CD4-positive, alpha-beta memory T cell (primary cell): ENCODE measurements around the gene CCDC13. TPM values are rescaled to one million over a fixed set of nuclear protein-coding genes. Genes with fewer than 3 reads are reported as not detected.
A peak's percentile ranks its signal among the peaks of the same experiment; 100 is the strongest.

Source experiments
- CTCF ChIA-PET: fragments of 350-600 bp; sonication (Branson Sonifier 250); formaldehyde crosslinking; loops from one replicate; lab custom pipeline; 2021; ENCODE audit warnings: inconsistent platforms; ENCODE audit not compliant: partially characterized antibody; lab: Charles Lee
- POLR2A ChIA-PET: fragments of 350-600 bp; sonication (Branson Sonifier 250); formaldehyde crosslinking; loops from one replicate; lab custom pipeline; 2021; ENCODE audit not compliant: partially characterized antibody; lab: Charles Lee
- DNase-seq, 5 donors: peaks; one replicate each; pipeline versions ENCODE4 v3.0.0 to v3.0.0-alpha.2; 2020 to 2022; ENCODE audit warnings: mixed read lengths in 1 of 5
- H3K27ac ChIP-seq: one replicate; pipeline ENCODE4 v1.7.0; 2013; ENCODE audit warnings: low read depth, low read length
- H3K27me3 ChIP-seq: 2 replicates; pipeline ENCODE4 v1.7.0; 2013; ENCODE audit warnings: mild to moderate bottlenecking, low read length, moderate library complexity; ENCODE audit not compliant: insufficient read depth
- H3K36me3 ChIP-seq: 2 replicates; pipeline ENCODE4 v1.7.0; 2013; ENCODE audit warnings: mild to moderate bottlenecking, low read length, moderate library complexity; ENCODE audit not compliant: insufficient read depth
- H3K4me1 ChIP-seq: 2 replicates; pipeline ENCODE4 v1.7.0; 2013; ENCODE audit warnings: mild to moderate bottlenecking, low read length, moderate library complexity; ENCODE audit not compliant: insufficient read depth
- H3K4me3 ChIP-seq, 2 donors: one replicate each; pipeline ENCODE4 v1.7.0; 2013; ENCODE audit warnings: low read length in 2 of 2, mild to moderate bottlenecking in 1 of 2
- H3K9me3 ChIP-seq, 2 donors: one replicate each; pipeline ENCODE4 v1.7.0; 2013; ENCODE audit warnings: low read length in 2 of 2, control low read depth in 1 of 2; ENCODE audit not compliant: control insufficient read depth in 1 of 2
- H3K27ac Mint-ChIP-seq, 7 donors: one replicate each; pipeline ENCODE4 v1.8.0; 2020 to 2021; ENCODE audit warnings: mixed read lengths in 7 of 7, mild to moderate bottlenecking in 6 of 7, inconsistent platforms in 3 of 7, moderate library complexity in 3 of 7
- H3K27me3 Mint-ChIP-seq, 2 donors: one replicate each; pipeline ENCODE4 v1.8.0; 2020 to 2021; ENCODE audit warnings: mixed read lengths in 2 of 2
- H3K36me3 Mint-ChIP-seq, 2 donors: one replicate each; pipeline ENCODE4 v1.8.0; 2020 to 2021; ENCODE audit warnings: mixed read lengths in 2 of 2, inconsistent platforms in 1 of 2, mild to moderate bottlenecking in 1 of 2
- H3K4me1 Mint-ChIP-seq, 4 donors: one replicate each; pipeline ENCODE4 v1.8.0; 2020 to 2021; ENCODE audit warnings: mixed read lengths in 4 of 4, mild to moderate bottlenecking in 1 of 4
- H3K4me3 Mint-ChIP-seq, 8 donors: one replicate each; pipeline ENCODE4 v1.8.0; 2020 to 2021; ENCODE audit warnings: mixed read lengths in 8 of 8, mild to moderate bottlenecking in 7 of 8, moderate library complexity in 6 of 8, inconsistent platforms in 3 of 8
- H3K9me3 Mint-ChIP-seq, 8 donors: one replicate each; pipeline ENCODE4 v1.8.0; 2020 to 2021; ENCODE audit warnings: mixed read lengths in 8 of 8, mild to moderate bottlenecking in 5 of 8, inconsistent platforms in 3 of 8, moderate library complexity in 1 of 8
- intact Hi-C: fragments of 100-400 bp; cut with micrococcal nuclease; formaldehyde crosslinking; loops from one replicate; pipeline ENCODE4 v1.15.1; 2023
- polyA plus RNA-seq, 2 donors: library from polyadenylated mRNA; unstranded; fragments of 300-500 nt; fragmentation: Illumina TruSeq; gene quantifications; one replicate each; pipeline ENCODE4 v1.2.3, GENCODE V29; 2021
- total RNA-seq, 2 experiments: library from RNA; stranded (reverse); gene quantifications; one replicate each; pipeline ENCODE4 v1.2.3, GENCODE V29; 2021

CCDC13 gene
- total and polyA plus RNA-seq, 4 experiments from 2014 or later = 0.15 to 0.96 (median 0.49) TPM

DNA sequence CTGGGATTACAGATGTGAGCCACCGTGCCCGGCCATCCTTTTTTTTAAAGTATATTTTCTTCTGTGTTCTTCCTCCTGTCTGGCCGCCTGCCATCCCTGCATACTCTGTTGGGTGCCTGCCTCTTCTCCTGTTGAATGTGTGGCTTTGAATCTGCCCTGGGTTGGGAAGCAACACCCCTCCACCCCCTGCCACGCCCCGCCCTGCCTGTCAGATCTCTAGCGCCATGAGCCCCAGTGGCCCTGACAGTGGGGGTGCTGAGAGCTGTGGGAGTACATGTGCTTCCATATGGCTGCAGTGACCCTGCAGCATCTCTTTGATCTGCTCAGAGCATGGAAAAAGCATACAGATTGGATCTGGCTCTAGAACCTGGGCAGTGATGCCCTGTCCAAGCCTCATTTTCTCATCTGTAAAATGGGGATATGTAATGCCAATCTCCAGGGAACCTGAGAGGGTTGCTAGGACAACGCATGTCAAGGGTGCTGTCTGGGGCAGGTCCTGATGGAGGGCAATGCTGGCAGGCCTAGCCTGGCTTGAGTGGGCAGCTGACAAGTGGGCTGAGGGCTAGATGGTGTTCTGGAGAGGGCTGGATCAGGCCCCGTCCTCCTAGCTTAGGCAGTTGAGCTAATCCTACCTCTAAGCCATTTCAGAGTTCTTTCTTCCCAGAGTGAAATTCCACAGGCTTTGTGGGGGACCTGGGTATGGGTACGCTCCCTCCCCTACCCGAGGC lies 23.9 kb downstream of the CCDC13 start:
- H3K27me3 ChIP-seq = no peaks in the 10 kb centered on the region
- no peaks in the 10 kb centered on the region for H3K36me3 ChIP-seq
- Mint-ChIP-seq H3K36me3 (no peaks in the 10 kb centered on the region), H3K9me3 (no peaks in the 10 kb centered on the region), H3K4me1 (peaks cover 22 to 45% (median 33%) of the 10 kb centered on the region in 4 donors), H3K4me3 (peak overlapping the region in 3 of 8 donors; percentile 32 to 62 (median 46)), H3K27me3 (no peaks in the 10 kb centered on the region), H3K27ac (peak overlapping the region in 5 of 7 donors; percentile 21 to 91 (median 83))
- no peak overlapping the region for H3K4me3 ChIP-seq
- H3K9me3 ChIP-seq = no peaks in the 10 kb centered on the region
- POLR2A ChIA-PET = no interaction called here
- intact Hi-C loops = loop anchor here (10.0 kb wide), 1 partner anchor 94 kb away; the partner anchor contains the start of gene ZBTB47
- H3K27ac ChIP-seq = no peak overlapping the region
- H3K4me1 ChIP-seq = peaks cover 24% of the 10 kb centered on the region
- CTCF ChIA-PET = interaction anchor here (1.2 kb wide), 1 partner anchor 247 kb away, joined by 3 read pairs; the partner anchor contains the start of gene VIPR1
- DNase-seq = no peak

DNA sequence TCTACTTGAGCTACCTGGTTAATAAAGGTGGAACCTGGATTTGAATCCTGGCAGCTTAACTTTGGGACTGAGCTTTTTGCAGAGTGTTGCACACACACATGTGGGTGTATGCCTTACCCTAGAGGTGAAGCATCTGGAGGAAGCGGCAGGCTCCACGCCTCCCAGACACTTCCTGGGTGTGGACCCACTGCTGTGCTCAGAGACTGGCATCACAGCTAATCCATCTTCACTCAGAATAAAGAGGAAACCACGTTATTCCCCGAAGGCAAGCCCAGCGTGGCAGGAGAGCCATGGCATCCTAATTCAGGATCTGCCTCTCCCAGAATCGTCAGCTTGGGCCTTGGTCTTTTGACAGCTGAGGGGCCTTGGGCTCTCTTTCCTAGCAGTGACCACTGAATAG lies 25.5 kb downstream of the CCDC13 start:
- H3K9me3 ChIP-seq = no peaks in the 10 kb centered on the region
- Mint-ChIP-seq H3K27me3 (no peaks in the 10 kb centered on the region), H3K27ac (peak overlapping the region in 6 of 7 donors; percentile 68 to 90 (median 84)), H3K9me3 (no peaks in the 10 kb centered on the region), H3K36me3 (no peaks in the 10 kb centered on the region), H3K4me1 (peaks cover 22 to 50% (median 36%) of the 10 kb centered on the region in 4 donors), H3K4me3 (peak overlapping the region in 7 of 8 donors; percentile 53 to 78 (median 69))
- ChIA-PET CTCF (interaction anchor here (1.0 to 8.9 kb wide), 6 partner anchors 9 to 208 kb away, joined by 3 to 76 read pairs (median 4); partner anchors contain the start of gene SEC22C), POLR2A (interaction anchor here (2.1 kb wide), 2 partner anchors 165 to 245 kb away, joined by 8 to 9 read pairs; partner anchors contain the start of gene VIPR1)
- no peak overlapping the region for H3K4me3 ChIP-seq
- intact Hi-C loops = loop anchor here (10.0 kb wide), 1 partner anchor 93 kb away; the partner anchor contains the start of gene ZBTB47
- no peaks in the 10 kb centered on the region for H3K27me3 ChIP-seq
- H3K36me3 ChIP-seq = no peaks in the 10 kb centered on the region
- DNase-seq = peak; percentile 29 to 44 (median 41)
- peaks cover 24% of the 10 kb centered on the region for H3K4me1 ChIP-seq
- H3K27ac ChIP-seq = peak overlapping the region; percentile 32

DNA sequence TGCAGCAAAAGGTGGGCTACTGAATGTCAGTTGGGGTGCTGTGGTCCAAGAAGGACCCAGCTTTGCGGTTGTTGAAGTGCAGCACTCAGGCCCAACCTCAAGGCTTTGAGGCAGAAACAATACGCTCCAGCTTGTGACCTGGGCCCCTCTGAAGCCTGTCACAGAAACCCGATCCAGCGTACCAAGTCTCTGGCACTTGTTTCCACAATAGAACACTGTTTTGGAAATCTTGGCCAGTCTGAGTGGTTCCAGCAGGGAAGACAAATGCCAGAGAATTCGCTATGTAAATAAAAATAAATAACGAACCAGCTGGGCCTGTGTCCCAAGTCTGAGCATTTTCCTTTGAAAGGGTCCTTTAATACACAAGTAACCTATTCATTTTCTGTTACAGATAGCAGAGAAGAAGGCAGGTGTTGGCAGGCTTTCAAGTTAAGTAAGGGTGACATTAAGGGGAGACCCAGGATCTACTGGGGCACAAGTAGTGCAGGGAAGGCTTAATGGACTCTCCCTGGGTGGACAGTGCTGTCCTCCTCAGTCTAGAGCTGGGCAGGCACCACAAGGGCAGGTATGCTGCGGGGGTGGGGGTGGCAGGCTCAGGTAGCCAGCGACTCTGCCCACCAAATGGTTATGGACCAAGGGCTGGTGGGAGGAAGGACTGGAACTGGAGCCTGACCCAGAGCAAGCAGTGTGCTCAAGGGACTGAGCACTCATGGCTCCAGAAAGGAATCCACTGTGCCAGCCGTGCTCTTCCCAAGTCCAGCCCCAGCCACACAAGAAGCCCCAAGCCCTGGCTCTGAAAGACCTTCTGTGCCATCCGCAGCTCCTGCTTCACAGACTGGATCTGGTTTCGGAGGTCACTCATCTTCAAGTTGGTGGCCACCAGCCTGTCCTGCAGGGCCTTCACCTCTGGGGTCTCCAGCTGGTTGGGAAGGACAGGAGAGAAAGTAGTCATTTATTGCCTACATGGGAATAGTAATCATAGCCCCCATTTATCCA lies 26.3 kb downstream of the CCDC13 start:
- no peak overlapping the region for H3K4me3 ChIP-seq
- H3K9me3 ChIP-seq = no peaks in the 10 kb centered on the region
- peak overlapping the region in 5 of 8 donors; percentile 66 to 78 (median 72) for H3K4me3 Mint-ChIP-seq
- no peak for DNase-seq
- no peaks in the 10 kb centered on the region for H3K36me3 Mint-ChIP-seq
- ChIA-PET CTCF (interaction anchor here (0.7 to 8.9 kb wide), 10 partner anchors 10 to 245 kb away, joined by 3 to 76 read pairs (median 6); partner anchors contain the start of genes SEC22C and VIPR1), POLR2A (interaction anchor here (1.0 to 2.9 kb wide), 4 partner anchors 92 to 244 kb away, joined by 3 to 12 read pairs (median 8); partner anchors contain the start of genes SEC22C and VIPR1)
- H3K36me3 ChIP-seq = no peaks in the 10 kb centered on the region
- no peaks in the 10 kb centered on the region for H3K9me3 Mint-ChIP-seq
- peak overlapping the region; percentile 68 to 90 (median 78) for H3K27ac Mint-ChIP-seq
- peaks cover 22 to 50% (median 35%) of the 10 kb centered on the region in 4 donors for H3K4me1 Mint-ChIP-seq
- H3K27me3 ChIP-seq = no peaks in the 10 kb centered on the region
- H3K27ac ChIP-seq = peak overlapping the region; percentile 32
- H3K4me1 ChIP-seq = peaks cover 24% of the 10 kb centered on the region
- H3K27me3 Mint-ChIP-seq = no peaks in the 10 kb centered on the region
- intact Hi-C loops = loop anchor here (10.0 kb wide), 1 partner anchor 92 kb away; the partner anchor contains the start of gene ZBTB47

DNA sequence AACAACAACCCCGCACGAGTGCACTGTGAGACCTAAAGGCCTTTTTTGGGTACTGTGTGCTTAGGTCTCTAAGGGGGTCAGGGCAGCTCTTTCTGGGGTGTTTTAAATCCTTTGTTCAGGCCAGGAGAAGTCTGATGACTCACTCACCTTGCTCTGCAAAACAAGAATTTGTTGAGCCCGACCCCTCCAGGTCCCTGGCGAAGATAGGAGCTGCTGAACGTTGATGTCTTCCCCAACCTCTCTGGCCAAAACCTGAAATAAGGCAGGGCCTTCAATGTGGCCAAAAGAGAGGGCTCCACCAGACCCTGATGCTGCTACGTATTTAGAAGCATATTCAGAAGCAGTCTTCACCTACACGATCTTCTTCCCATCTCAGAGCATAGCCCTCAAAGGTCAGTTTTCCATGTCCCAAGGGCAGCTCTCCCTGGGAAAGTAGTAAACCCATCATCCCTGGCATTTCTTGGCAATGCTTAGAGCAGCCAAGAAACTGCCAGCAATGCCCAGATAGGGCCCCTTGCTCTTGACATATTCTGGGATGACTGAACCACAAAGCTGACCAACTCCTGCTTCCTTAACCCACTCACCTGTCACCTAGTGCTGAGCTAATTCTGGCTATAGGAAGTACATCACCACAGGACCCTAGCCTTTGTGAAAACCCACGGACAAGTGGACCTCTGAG lies 27.1 kb downstream of the CCDC13 start:
- intact Hi-C loops = loop anchor here (10.0 kb wide), 1 partner anchor 91 kb away; the partner anchor contains the start of gene ZBTB47
- no peak for DNase-seq
- no peak overlapping the region for H3K4me3 ChIP-seq
- peaks cover 24% of the 10 kb centered on the region for H3K4me1 ChIP-seq
- CTCF ChIA-PET = interaction anchor here (0.7 to 8.9 kb wide), 20 partner anchors 11 to 244 kb away, joined by 3 to 76 read pairs (median 3); partner anchors contain the start of genes NKTR, SEC22C and VIPR1
- H3K9me3 Mint-ChIP-seq = no peaks in the 10 kb centered on the region
- H3K36me3 ChIP-seq = no peaks in the 10 kb centered on the region
- no peaks in the 10 kb centered on the region for H3K36me3 Mint-ChIP-seq
- H3K4me1 Mint-ChIP-seq = peaks cover 22 to 50% (median 33%) of the 10 kb centered on the region in 4 donors
- POLR2A ChIA-PET = interaction anchor here (1.0 to 2.9 kb wide), 2 partner anchors 91 to 164 kb away, joined by 3 to 12 read pairs; partner anchors contain the start of gene SEC22C
- no peaks in the 10 kb centered on the region for H3K27me3 ChIP-seq
- peak overlapping the region in 4 of 7 donors; percentile 13 to 68 (median 41) for H3K27ac Mint-ChIP-seq
- H3K27ac ChIP-seq = no peak overlapping the region
- no peaks in the 10 kb centered on the region for H3K27me3 Mint-ChIP-seq
- H3K4me3 Mint-ChIP-seq = no peak overlapping the region
- no peaks in the 10 kb centered on the region for H3K9me3 ChIP-seq

DNA sequence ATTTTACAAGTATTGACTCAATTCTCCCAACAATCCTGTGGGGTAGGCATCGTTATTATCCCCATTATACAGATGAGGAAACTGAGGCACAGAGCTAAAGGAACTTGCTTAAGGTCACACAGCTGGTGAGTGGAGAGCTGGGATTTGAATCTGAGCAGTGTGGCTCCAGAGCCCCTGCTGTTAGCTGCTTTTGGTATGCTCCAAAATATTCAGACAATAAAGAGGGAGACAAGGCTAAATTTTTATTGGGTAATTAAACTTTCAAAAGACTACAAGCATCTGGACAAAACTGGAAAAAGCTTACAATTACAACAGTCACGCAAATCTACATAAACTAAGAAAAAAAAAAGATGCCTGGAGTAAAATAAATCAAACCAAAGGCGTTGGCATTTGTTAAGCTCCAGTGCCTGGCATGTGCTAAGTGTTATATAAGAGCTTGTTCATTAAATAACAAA lies 27.7 kb downstream of the CCDC13 start:
- POLR2A ChIA-PET = interaction anchor here (1.7 to 2.9 kb wide), 3 partner anchors 145 to 243 kb away, joined by 5 to 12 read pairs (median 7); partner anchors contain the start of genes NKTR, SEC22C and VIPR1
- Histone ChIP-seq H3K9me3 (no peaks in the 10 kb centered on the region), H3K4me3 (no peak overlapping the region), H3K27ac (no peak overlapping the region), H3K36me3 (no peaks in the 10 kb centered on the region), H3K4me1 (peaks cover 24% of the 10 kb centered on the region), H3K27me3 (no peaks in the 10 kb centered on the region)
- Mint-ChIP-seq H3K36me3 (no peaks in the 10 kb centered on the region), H3K4me1 (peaks cover 22 to 49% (median 33%) of the 10 kb centered on the region in 4 donors), H3K27ac (peak overlapping the region in 3 of 7 donors; percentile 11 to 46 (median 29)), H3K4me3 (no peak overlapping the region), H3K9me3 (no peaks in the 10 kb centered on the region), H3K27me3 (no peaks in the 10 kb centered on the region)
- intact Hi-C loops = loop anchor here (10.0 kb wide), 1 partner anchor 91 kb away; the partner anchor contains the start of gene ZBTB47
- DNase-seq = no peak
- CTCF ChIA-PET = interaction anchor here (0.7 to 8.9 kb wide), 20 partner anchors 8 to 243 kb away, joined by 3 to 76 read pairs (median 3); partner anchors contain the start of genes NKTR, SEC22C and VIPR1
